ENCODE data around the gene GM2A. TPM values are rescaled to one million over a fixed set of nuclear protein-coding genes. Genes with fewer than 3 reads are reported as not detected.

The GM2A gene
- total and polyA plus RNA-seq, 5 donors from 2014 or later, result 4.7 to 12.0 (median 6.2) TPM

GRCh38 chr5:151214614-151215545 is 38.1 kb upstream of the GM2A start:
- peak; percentile 15 to 20 for ATAC-seq (ENCODE audit: low read depth in 2 of 2)
- Mint-ChIP-seq H3K4me1 (peaks cover 26 to 95% (median 63%) of the 10 kb centered on the region in 4 donors), H3K36me3 (peaks cover 38% of the 10 kb centered on the region), H3K27ac (peak overlapping the region; percentile 95 to 99 (median 97)), H3K9me3 (peaks cover 0 to 1% (median 0%) of the 10 kb centered on the region in 7 donors), H3K27me3 (no peaks in the 10 kb centered on the region), H3K4me3 (peak overlapping the region; percentile 88 to 96 (median 91))
- Histone ChIP-seq H3K4me1 (ENCODE audit: control insufficient read depth, insufficient read depth, low read length, poor library complexity, severe bottlenecking) (peaks cover 99% of the 10 kb centered on the region), H3K36me3 (ENCODE audit: control insufficient read depth, insufficient read depth, low read length) (peaks cover 21% of the 10 kb centered on the region), H3K9me3 (ENCODE audit: control insufficient read depth in 2 of 2, low read length in 2 of 2) (no peaks in the 10 kb centered on the region), H3K27me3 (ENCODE audit: control insufficient read depth, insufficient read depth, low read length) (no peaks in the 10 kb centered on the region), H3K27ac (ENCODE audit: insufficient read depth, low read length, poor library complexity, severe bottlenecking) (peak overlapping the region; percentile 95), H3K4me3 (ENCODE audit: low read depth, low read length) (peak overlapping the region; percentile 87)
- DNase-seq, result peak; percentile 39 to 81 (median 53)

GRCh38 chr5:151215546-151215880 is 37.5 kb upstream of the GM2A start:
- peaks cover 25% of the 10 kb centered on the region for H3K36me3 ChIP-seq (ENCODE audit: control insufficient read depth, insufficient read depth, low read length)
- ATAC-seq (ENCODE audit: low read depth in 2 of 2) (no peak), DNase-seq (no peak)
- H3K4me3 Mint-ChIP-seq, result peak overlapping the region in 3 of 4 donors; percentile 70 to 93 (median 88)
- H3K9me3 Mint-ChIP-seq, result peaks cover 0 to 1% (median 0%) of the 10 kb centered on the region in 7 donors
- no peaks in the 10 kb centered on the region for H3K27me3 ChIP-seq (ENCODE audit: control insufficient read depth, insufficient read depth, low read length)
- H3K9me3 ChIP-seq (ENCODE audit: control insufficient read depth in 2 of 2, low read length in 2 of 2), result no peaks in the 10 kb centered on the region
- peaks cover 42% of the 10 kb centered on the region for H3K36me3 Mint-ChIP-seq
- peak overlapping the region; percentile 87 for H3K4me3 ChIP-seq (ENCODE audit: low read depth, low read length)
- peaks cover 30 to 96% (median 67%) of the 10 kb centered on the region in 4 donors for H3K4me1 Mint-ChIP-seq
- no peaks in the 10 kb centered on the region for H3K27me3 Mint-ChIP-seq
- H3K4me1 ChIP-seq (ENCODE audit: control insufficient read depth, insufficient read depth, low read length, poor library complexity, severe bottlenecking), result peaks cover 100% of the 10 kb centered on the region
- H3K27ac ChIP-seq (ENCODE audit: insufficient read depth, low read length, poor library complexity, severe bottlenecking), result peak overlapping the region; percentile 95
- H3K27ac Mint-ChIP-seq, result peak overlapping the region; percentile 95 to 99 (median 97)

GRCh38 chr5:151216781-151217180 is 36.2 kb upstream of the GM2A start:
- Histone ChIP-seq H3K4me3 (ENCODE audit: low read depth, low read length) (no peak overlapping the region), H3K36me3 (ENCODE audit: control insufficient read depth, insufficient read depth, low read length) (peaks cover 28% of the 10 kb centered on the region), H3K27me3 (ENCODE audit: control insufficient read depth, insufficient read depth, low read length) (no peaks in the 10 kb centered on the region), H3K4me1 (ENCODE audit: control insufficient read depth, insufficient read depth, low read length, poor library complexity, severe bottlenecking) (peaks cover 100% of the 10 kb centered on the region), H3K27ac (ENCODE audit: insufficient read depth, low read length, poor library complexity, severe bottlenecking) (peak overlapping the region; percentile 95), H3K9me3 (ENCODE audit: control insufficient read depth in 2 of 2, low read length in 2 of 2) (no peaks in the 10 kb centered on the region)
- ATAC-seq (ENCODE audit: low read depth in 2 of 2) (no peak), DNase-seq (no peak)
- H3K36me3 Mint-ChIP-seq, result peaks cover 50% of the 10 kb centered on the region
- no peaks in the 10 kb centered on the region for H3K9me3 Mint-ChIP-seq
- H3K4me3 Mint-ChIP-seq, result peak overlapping the region; percentile 26 to 93 (median 50)
- peaks cover 35 to 96% (median 72%) of the 10 kb centered on the region in 4 donors for H3K4me1 Mint-ChIP-seq
- no peaks in the 10 kb centered on the region for H3K27me3 Mint-ChIP-seq
- peak overlapping the region; percentile 79 to 98 (median 97) for H3K27ac Mint-ChIP-seq

GRCh38 chr5:151218177-151218576 is 34.8 kb upstream of the GM2A start:
- DNase-seq (no peak), ATAC-seq (ENCODE audit: low read depth in 2 of 2) (no peak)
- Mint-ChIP-seq H3K9me3 (no peaks in the 10 kb centered on the region), H3K27me3 (no peaks in the 10 kb centered on the region), H3K4me1 (peaks cover 29 to 95% (median 76%) of the 10 kb centered on the region in 4 donors), H3K4me3 (peak overlapping the region; percentile 39 to 93 (median 66)), H3K36me3 (peaks cover 50% of the 10 kb centered on the region), H3K27ac (peak overlapping the region; percentile 95 to 98 (median 97))
- Histone ChIP-seq H3K4me3 (ENCODE audit: low read depth, low read length) (no peak overlapping the region), H3K36me3 (ENCODE audit: control insufficient read depth, insufficient read depth, low read length) (peaks cover 28% of the 10 kb centered on the region), H3K4me1 (ENCODE audit: control insufficient read depth, insufficient read depth, low read length, poor library complexity, severe bottlenecking) (peaks cover 99% of the 10 kb centered on the region), H3K9me3 (ENCODE audit: control insufficient read depth in 2 of 2, low read length in 2 of 2) (no peaks in the 10 kb centered on the region), H3K27ac (ENCODE audit: insufficient read depth, low read length, poor library complexity, severe bottlenecking) (peak overlapping the region; percentile 95), H3K27me3 (ENCODE audit: control insufficient read depth, insufficient read depth, low read length) (no peaks in the 10 kb centered on the region)

GRCh38 chr5:151219138-151219537 is 33.8 kb upstream of the GM2A start:
- H3K4me3 Mint-ChIP-seq, result peak overlapping the region; percentile 48 to 93 (median 76)
- H3K27me3 Mint-ChIP-seq, result no peaks in the 10 kb centered on the region
- H3K9me3 ChIP-seq (ENCODE audit: control insufficient read depth in 2 of 2, low read length in 2 of 2), result no peaks in the 10 kb centered on the region
- peaks cover 98% of the 10 kb centered on the region for H3K4me1 ChIP-seq (ENCODE audit: control insufficient read depth, insufficient read depth, low read length, poor library complexity, severe bottlenecking)
- no peaks in the 10 kb centered on the region for H3K9me3 Mint-ChIP-seq
- H3K27ac ChIP-seq (ENCODE audit: insufficient read depth, low read length, poor library complexity, severe bottlenecking), result peak overlapping the region; percentile 95
- peaks cover 28% of the 10 kb centered on the region for H3K36me3 ChIP-seq (ENCODE audit: control insufficient read depth, insufficient read depth, low read length)
- ATAC-seq (ENCODE audit: low read depth in 2 of 2), result no peak
- DNase-seq, result no peak
- peak overlapping the region; percentile 93 to 98 (median 95) for H3K27ac Mint-ChIP-seq
- peaks cover 31 to 85% (median 73%) of the 10 kb centered on the region in 4 donors for H3K4me1 Mint-ChIP-seq
- H3K4me3 ChIP-seq (ENCODE audit: low read depth, low read length), result peak overlapping the region; percentile 39
- H3K36me3 Mint-ChIP-seq, result peaks cover 50% of the 10 kb centered on the region
- H3K27me3 ChIP-seq (ENCODE audit: control insufficient read depth, insufficient read depth, low read length), result no peaks in the 10 kb centered on the region

GRCh38 chr5:151219789-151220188 is 33.2 kb upstream of the GM2A start:
- Mint-ChIP-seq H3K9me3 (no peaks in the 10 kb centered on the region), H3K27me3 (no peaks in the 10 kb centered on the region), H3K4me3 (peak overlapping the region; percentile 40 to 93 (median 81)), H3K4me1 (peaks cover 34 to 85% (median 72%) of the 10 kb centered on the region in 4 donors), H3K36me3 (peaks cover 50% of the 10 kb centered on the region), H3K27ac (peak overlapping the region; percentile 93 to 98 (median 95))
- Histone ChIP-seq H3K4me3 (ENCODE audit: low read depth, low read length) (peak overlapping the region; percentile 92), H3K36me3 (ENCODE audit: control insufficient read depth, insufficient read depth, low read length) (peaks cover 28% of the 10 kb centered on the region), H3K27ac (ENCODE audit: insufficient read depth, low read length, poor library complexity, severe bottlenecking) (peak overlapping the region; percentile 95), H3K4me1 (ENCODE audit: control insufficient read depth, insufficient read depth, low read length, poor library complexity, severe bottlenecking) (peaks cover 98% of the 10 kb centered on the region), H3K9me3 (ENCODE audit: control insufficient read depth in 2 of 2, low read length in 2 of 2) (no peaks in the 10 kb centered on the region), H3K27me3 (ENCODE audit: control insufficient read depth, insufficient read depth, low read length) (no peaks in the 10 kb centered on the region)
- DNase-seq (no peak), ATAC-seq (ENCODE audit: low read depth in 2 of 2) (no peak)

- DNase-seq, result no peak
- Mint-ChIP-seq H3K27me3 (no peaks in the 10 kb centered on the region), H3K4me3 (peak overlapping the region; percentile 88 to 96 (median 92)), H3K27ac (peak overlapping the region; percentile 95 to 98 (median 97)), H3K4me1 (peaks cover 43 to 81% (median 70%) of the 10 kb centered on the region in 4 donors), H3K36me3 (peaks cover 43% of the 10 kb centered on the region), H3K9me3 (no peaks in the 10 kb centered on the region)
- Histone ChIP-seq H3K9me3 (ENCODE audit: control insufficient read depth in 2 of 2, low read length in 2 of 2) (no peaks in the 10 kb centered on the region), H3K4me1 (ENCODE audit: control insufficient read depth, insufficient read depth, low read length, poor library complexity, severe bottlenecking) (peaks cover 92% of the 10 kb centered on the region), H3K36me3 (ENCODE audit: control insufficient read depth, insufficient read depth, low read length) (peaks cover 23% of the 10 kb centered on the region), H3K27ac (ENCODE audit: insufficient read depth, low read length, poor library complexity, severe bottlenecking) (peak overlapping the region; percentile 95), H3K4me3 (ENCODE audit: low read depth, low read length) (peak overlapping the region; percentile 92), H3K27me3 (ENCODE audit: control insufficient read depth, insufficient read depth, low read length) (no peaks in the 10 kb centered on the region)
- peak; percentile 23 to 38 for ATAC-seq (ENCODE audit: low read depth in 2 of 2)
Measured at GRCh38 chr5:151221574-151221973, 31.4 kb upstream of the GM2A start.

Measured in CD4-positive, CD25-positive, alpha-beta regulatory T cell (primary cell).